Measurements from ENCODE around the gene DLG2. TPM values are rescaled to one million over a fixed set of nuclear protein-coding genes. Genes with fewer than 3 reads are reported as not detected.
"Not testable (repeated sequence)": the region's sequence is repeated elsewhere in the genome, so short reads cannot be mapped to it uniquely, and the experiment has no call there.

DLG2 gene
- total RNA-seq, 1 donor from 2014 or later, result 2.1 TPM

GRCh38 chr11:83454674-83455073 is 2172.5 kb downstream of the DLG2 start:
- Mint-ChIP-seq H3K27ac (no peak overlapping the region), H3K4me1 (ENCODE audit: low read depth) (no peaks in the 10 kb centered on the region), H3K4me3 (no peak overlapping the region), H3K27me3 (ENCODE audit: insufficient read depth) (peaks cover 2% of the 10 kb centered on the region), H3K9me3 (no peaks in the 10 kb centered on the region), H3K36me3 (ENCODE audit: low read depth) (no peaks in the 10 kb centered on the region)
- intact Hi-C loops (cut with micrococcal nuclease), result no loop called here
- no peak for DNase-seq (ENCODE audit: low spot score)

- H3K9me3 Mint-ChIP-seq, result no peaks in the 10 kb centered on the region
- H3K4me3 Mint-ChIP-seq, result no peak overlapping the region
- DNase-seq (ENCODE audit: low spot score), result no peak
- no peaks in the 10 kb centered on the region for H3K4me1 Mint-ChIP-seq (ENCODE audit: low read depth)
- H3K27me3 Mint-ChIP-seq (ENCODE audit: insufficient read depth), result peaks cover 2% of the 10 kb centered on the region
- H3K36me3 Mint-ChIP-seq (ENCODE audit: low read depth), result no peaks in the 10 kb centered on the region
- no peak overlapping the region for H3K27ac Mint-ChIP-seq
- intact Hi-C loops (cut with micrococcal nuclease), result no loop called here
Observed at GRCh38 chr11:83449338-83449913, 2177.7 kb downstream of the DLG2 start.

- Mint-ChIP-seq H3K4me3 (no peak overlapping the region), H3K36me3 (ENCODE audit: low read depth) (no peaks in the 10 kb centered on the region), H3K9me3 (no peaks in the 10 kb centered on the region), H3K4me1 (ENCODE audit: low read depth) (no peaks in the 10 kb centered on the region), H3K27ac (no peak overlapping the region), H3K27me3 (ENCODE audit: insufficient read depth) (peaks cover 2% of the 10 kb centered on the region)
- intact Hi-C loops (cut with micrococcal nuclease), result no loop called here
- no peak for DNase-seq (ENCODE audit: low spot score)
Observed at GRCh38 chr11:83448686-83449085, 2178.5 kb downstream of the DLG2 start.

- H3K36me3 Mint-ChIP-seq (ENCODE audit: low read depth); H3K4me1 Mint-ChIP-seq (ENCODE audit: low read depth); H3K9me3 Mint-ChIP-seq; intact Hi-C loops (cut with micrococcal nuclease); DNase-seq (ENCODE audit: low spot score); H3K4me3 Mint-ChIP-seq; H3K27ac Mint-ChIP-seq; H3K27me3 Mint-ChIP-seq (ENCODE audit: insufficient read depth): not testable (repeated sequence)
Observed at GRCh38 chr11:83443880-83444279, 2183.3 kb downstream of the DLG2 start.

- no peak overlapping the region for H3K4me3 Mint-ChIP-seq
- no peaks in the 10 kb centered on the region for H3K27me3 Mint-ChIP-seq (ENCODE audit: insufficient read depth)
- no peak for DNase-seq (ENCODE audit: low spot score)
- H3K4me1 Mint-ChIP-seq (ENCODE audit: low read depth), result no peaks in the 10 kb centered on the region
- intact Hi-C loops (cut with micrococcal nuclease), result no loop called here
- no peak overlapping the region for H3K27ac Mint-ChIP-seq
- H3K9me3 Mint-ChIP-seq, result no peaks in the 10 kb centered on the region
- no peaks in the 10 kb centered on the region for H3K36me3 Mint-ChIP-seq (ENCODE audit: low read depth)
Observed at GRCh38 chr11:83441601-83442000, 2185.5 kb downstream of the DLG2 start.

- no peak overlapping the region for H3K27ac Mint-ChIP-seq
- no peaks in the 10 kb centered on the region for H3K4me1 Mint-ChIP-seq (ENCODE audit: low read depth)
- intact Hi-C loops (cut with micrococcal nuclease), result no loop called here
- H3K4me3 Mint-ChIP-seq, result no peak overlapping the region
- DNase-seq (ENCODE audit: low spot score), result no peak
- no peaks in the 10 kb centered on the region for H3K9me3 Mint-ChIP-seq
- no peaks in the 10 kb centered on the region for H3K27me3 Mint-ChIP-seq (ENCODE audit: insufficient read depth)
- no peaks in the 10 kb centered on the region for H3K36me3 Mint-ChIP-seq (ENCODE audit: low read depth)
Observed at GRCh38 chr11:83441171-83441570, 2186.0 kb downstream of the DLG2 start.

GRCh38 chr11:83438438-83438837 is 2188.7 kb downstream of the DLG2 start:
- Mint-ChIP-seq H3K9me3 (no peaks in the 10 kb centered on the region), H3K4me3 (no peak overlapping the region), H3K4me1 (ENCODE audit: low read depth) (no peaks in the 10 kb centered on the region), H3K27ac (no peak overlapping the region), H3K36me3 (ENCODE audit: low read depth) (no peaks in the 10 kb centered on the region), H3K27me3 (ENCODE audit: insufficient read depth) (no peaks in the 10 kb centered on the region)
- no peak for DNase-seq (ENCODE audit: low spot score)
- intact Hi-C loops (cut with micrococcal nuclease), result no loop called here

GRCh38 chr11:83437939-83438338 is 2189.2 kb downstream of the DLG2 start:
- intact Hi-C loops (cut with micrococcal nuclease), result no loop called here
- DNase-seq (ENCODE audit: low spot score), result no peak
- no peaks in the 10 kb centered on the region for H3K27me3 Mint-ChIP-seq (ENCODE audit: insufficient read depth)
- H3K4me3 Mint-ChIP-seq, result no peak overlapping the region
- no peaks in the 10 kb centered on the region for H3K9me3 Mint-ChIP-seq
- H3K36me3 Mint-ChIP-seq (ENCODE audit: low read depth), result no peaks in the 10 kb centered on the region
- H3K27ac Mint-ChIP-seq, result no peak overlapping the region
- no peaks in the 10 kb centered on the region for H3K4me1 Mint-ChIP-seq (ENCODE audit: low read depth)

GRCh38 chr11:83436855-83437254 is 2190.3 kb downstream of the DLG2 start:
- intact Hi-C loops (cut with micrococcal nuclease), result no loop called here
- no peaks in the 10 kb centered on the region for H3K27me3 Mint-ChIP-seq (ENCODE audit: insufficient read depth)
- H3K4me1 Mint-ChIP-seq (ENCODE audit: low read depth), result no peaks in the 10 kb centered on the region
- H3K36me3 Mint-ChIP-seq (ENCODE audit: low read depth), result no peaks in the 10 kb centered on the region
- H3K4me3 Mint-ChIP-seq, result no peak overlapping the region
- no peak overlapping the region for H3K27ac Mint-ChIP-seq
- no peak for DNase-seq (ENCODE audit: low spot score)
- no peaks in the 10 kb centered on the region for H3K9me3 Mint-ChIP-seq

- intact Hi-C loops (cut with micrococcal nuclease); H3K9me3 Mint-ChIP-seq; H3K4me1 Mint-ChIP-seq (ENCODE audit: low read depth); H3K27ac Mint-ChIP-seq; H3K27me3 Mint-ChIP-seq (ENCODE audit: insufficient read depth); DNase-seq (ENCODE audit: low spot score); H3K36me3 Mint-ChIP-seq (ENCODE audit: low read depth); H3K4me3 Mint-ChIP-seq: not testable (repeated sequence)
Observed at GRCh38 chr11:83434812-83435211, 2192.3 kb downstream of the DLG2 start.

GRCh38 chr11:83427943-83428342 is 2199.2 kb downstream of the DLG2 start:
- H3K27me3 Mint-ChIP-seq (ENCODE audit: insufficient read depth), result no peaks in the 10 kb centered on the region
- peaks cover 8% of the 10 kb centered on the region for H3K9me3 Mint-ChIP-seq
- no peak overlapping the region for H3K4me3 Mint-ChIP-seq
- H3K4me1 Mint-ChIP-seq (ENCODE audit: low read depth), result no peaks in the 10 kb centered on the region
- no peak for DNase-seq (ENCODE audit: low spot score)
- H3K27ac Mint-ChIP-seq, result no peak overlapping the region
- intact Hi-C loops (cut with micrococcal nuclease), result no loop called here
- H3K36me3 Mint-ChIP-seq (ENCODE audit: low read depth), result no peaks in the 10 kb centered on the region

GRCh38 chr11:83427501-83427900 is 2199.6 kb downstream of the DLG2 start:
- DNase-seq (ENCODE audit: low spot score), result no peak
- intact Hi-C loops (cut with micrococcal nuclease), result no loop called here
- Mint-ChIP-seq H3K27ac (no peak overlapping the region), H3K27me3 (ENCODE audit: insufficient read depth) (no peaks in the 10 kb centered on the region), H3K36me3 (ENCODE audit: low read depth) (no peaks in the 10 kb centered on the region), H3K4me3 (no peak overlapping the region), H3K9me3 (peaks cover 10% of the 10 kb centered on the region), H3K4me1 (ENCODE audit: low read depth) (no peaks in the 10 kb centered on the region)

GRCh38 chr11:83425137-83425466 is 2202.0 kb downstream of the DLG2 start:
- H3K4me3 Mint-ChIP-seq, result no peak overlapping the region
- H3K9me3 Mint-ChIP-seq, result peaks cover 22% of the 10 kb centered on the region
- intact Hi-C loops (cut with micrococcal nuclease), result no loop called here
- no peak for DNase-seq (ENCODE audit: low spot score)
- no peaks in the 10 kb centered on the region for H3K4me1 Mint-ChIP-seq (ENCODE audit: low read depth)
- H3K27me3 Mint-ChIP-seq (ENCODE audit: insufficient read depth), result no peaks in the 10 kb centered on the region
- H3K27ac Mint-ChIP-seq, result no peak overlapping the region
- H3K36me3 Mint-ChIP-seq (ENCODE audit: low read depth), result no peaks in the 10 kb centered on the region

GRCh38 chr11:83424376-83425136 is 2202.6 kb downstream of the DLG2 start:
- Mint-ChIP-seq H3K36me3 (ENCODE audit: low read depth) (no peaks in the 10 kb centered on the region), H3K9me3 (peaks cover 22% of the 10 kb centered on the region), H3K4me3 (no peak overlapping the region), H3K4me1 (ENCODE audit: low read depth) (no peaks in the 10 kb centered on the region), H3K27me3 (ENCODE audit: insufficient read depth) (no peaks in the 10 kb centered on the region), H3K27ac (no peak overlapping the region)
- no peak for DNase-seq (ENCODE audit: low spot score)
- intact Hi-C loops (cut with micrococcal nuclease), result no loop called here
